NCI-H1694 (cell line): ENCODE data around the gene YOD1.

Source experiments
- DNase-seq: peaks from one replicate; lab custom pipeline; 2025; lab: John Stamatoyannopoulos, UW

Gene YOD1

GRCh38 chr1:207025146-207025880, 25.7 kb downstream of the YOD1 start:
- no peak for DNase-seq

DNA sequence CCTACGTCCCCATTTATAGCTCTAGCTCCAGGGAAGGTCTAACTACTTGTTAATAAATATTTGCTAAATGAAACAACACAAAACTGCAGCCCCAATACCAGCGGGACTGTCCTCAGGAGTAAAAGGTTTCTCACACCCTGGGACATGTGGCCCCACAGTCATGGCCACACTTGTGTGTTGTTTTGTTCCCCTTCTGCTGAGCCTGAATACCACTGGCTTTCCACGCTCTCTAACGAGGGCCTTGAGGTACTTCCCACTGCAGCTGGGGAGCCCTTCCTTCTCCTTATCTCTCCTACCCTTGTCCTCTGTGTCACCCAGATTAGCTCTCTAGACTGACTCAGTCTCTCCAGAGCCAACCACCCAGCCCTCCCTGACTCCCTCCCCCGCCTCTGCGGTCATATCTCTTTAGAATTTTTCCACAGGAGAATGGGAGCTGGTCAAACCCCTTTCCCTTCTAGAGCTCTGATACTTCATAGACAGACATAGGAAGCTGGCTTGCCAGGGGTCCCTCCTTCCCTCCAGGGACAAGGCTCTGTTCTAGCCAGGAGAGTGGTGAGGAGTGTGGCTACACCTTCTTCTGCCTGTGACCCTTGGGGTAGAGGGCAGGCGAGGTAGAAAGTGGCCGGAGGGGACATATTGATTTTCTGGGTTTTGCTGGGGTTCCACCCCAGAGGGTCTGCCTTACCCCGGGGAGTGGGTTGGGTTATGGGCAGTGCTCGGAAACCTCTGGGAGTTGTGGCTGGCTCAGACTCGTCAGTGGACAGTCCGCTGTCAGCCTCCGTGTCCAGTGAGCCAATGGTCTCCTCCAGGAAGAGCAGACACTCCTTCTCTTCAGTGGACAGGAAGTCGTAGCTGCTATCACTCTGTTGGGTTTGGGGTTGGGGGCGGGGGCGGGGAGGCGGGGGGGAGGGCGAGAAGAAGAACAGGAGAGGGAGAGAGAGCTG, 26.5 kb downstream of the YOD1 start:
- DNase-seq: no peak

DNA sequence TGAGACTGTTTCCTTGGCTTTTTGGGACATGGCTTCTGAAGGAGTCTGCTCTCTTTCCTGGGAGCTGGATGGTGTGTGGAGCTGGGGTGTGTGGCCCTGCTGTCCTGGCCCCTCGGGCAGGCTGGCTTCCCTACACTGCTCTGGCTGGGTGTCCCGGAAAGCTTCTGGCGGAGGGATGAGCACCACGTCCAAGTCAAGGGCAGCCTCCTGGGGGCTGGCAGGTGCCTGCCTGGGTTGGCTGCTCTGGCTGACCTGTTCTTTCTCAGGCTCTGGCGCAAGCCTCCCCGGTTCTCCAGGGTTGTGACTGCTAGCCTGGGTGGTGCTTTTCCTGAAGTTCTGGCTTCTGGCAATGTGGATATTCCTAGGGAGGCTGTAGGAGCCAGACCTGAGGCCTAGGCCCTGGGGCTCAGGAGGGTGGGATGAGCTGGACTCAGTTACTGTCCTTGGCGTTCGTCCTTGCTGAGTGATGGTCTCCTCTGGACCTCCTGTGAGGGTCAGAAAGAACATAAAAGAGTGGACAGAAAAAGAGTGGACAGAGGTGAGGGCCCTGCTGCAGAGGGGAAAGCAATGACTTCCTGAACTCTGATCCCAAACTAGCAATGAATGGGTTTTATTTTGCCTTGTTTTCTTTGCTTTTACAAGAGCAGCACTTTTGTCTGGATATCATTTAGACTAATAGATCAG, 27.9 kb downstream of the YOD1 start:
- no peak for DNase-seq

GRCh38 chr1:207021876-207022596, 29.0 kb downstream of the YOD1 start:
- no peak for DNase-seq

- DNase-seq: no peak
Observed at GRCh38 chr1:207021139-207021861, 29.7 kb downstream of the YOD1 start.

GRCh38 chr1:207020709-207021107, 30.3 kb downstream of the YOD1 start:
- DNase-seq: no peak

DNA sequence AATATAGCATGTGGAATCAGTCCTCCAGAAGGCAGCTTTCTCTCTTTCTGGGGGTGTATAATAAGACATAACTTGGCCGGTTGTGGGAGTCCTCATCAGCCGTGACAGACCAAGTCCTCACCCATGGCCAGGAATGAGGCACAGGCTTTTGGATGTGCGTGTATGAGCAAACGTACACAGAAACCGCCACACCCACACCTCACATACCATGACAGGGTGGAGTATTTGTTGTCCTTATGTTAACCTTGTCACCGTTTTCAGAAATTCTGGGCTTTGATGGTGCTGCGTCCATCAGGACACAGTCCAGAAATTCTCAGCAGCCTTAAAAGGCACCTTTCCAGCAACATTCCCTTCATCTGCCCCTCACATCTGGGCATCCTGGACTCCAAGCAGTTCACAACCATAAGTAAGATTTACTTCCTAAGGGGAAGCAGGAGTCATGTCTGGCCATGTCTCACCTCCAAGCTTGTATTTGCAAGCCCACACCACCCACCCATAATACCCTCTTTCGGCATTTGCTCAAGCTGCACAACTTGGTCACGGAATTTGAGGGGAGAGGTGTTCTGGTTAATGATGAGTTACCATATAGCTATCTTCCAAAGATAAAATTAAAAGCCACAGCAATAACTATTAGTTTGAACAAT, 30.8 kb downstream of the YOD1 start:
- DNase-seq: no peak

DNA sequence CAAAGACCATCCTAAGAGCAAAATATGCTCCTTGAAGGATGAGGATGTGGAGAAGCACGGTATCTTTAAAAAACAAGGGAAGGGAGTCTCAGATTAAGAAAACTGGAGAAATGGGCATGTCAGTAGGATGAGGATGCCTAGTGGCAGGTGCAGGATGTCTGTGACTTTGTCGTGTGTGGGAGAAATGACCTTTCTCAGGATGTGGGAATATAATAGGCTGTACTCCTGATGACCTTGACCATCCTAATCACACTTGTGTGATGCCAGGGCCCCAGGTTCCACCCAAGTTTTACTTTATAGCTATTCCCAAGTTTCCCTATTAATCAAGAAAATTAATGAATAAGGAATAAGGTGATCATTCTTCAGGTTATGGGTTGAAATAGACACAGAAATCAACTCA, 31.3 kb downstream of the YOD1 start:
- no peak for DNase-seq

- DNase-seq: no peak
Observed at GRCh38 chr1:207019161-207019560, 31.8 kb downstream of the YOD1 start.

DNA sequence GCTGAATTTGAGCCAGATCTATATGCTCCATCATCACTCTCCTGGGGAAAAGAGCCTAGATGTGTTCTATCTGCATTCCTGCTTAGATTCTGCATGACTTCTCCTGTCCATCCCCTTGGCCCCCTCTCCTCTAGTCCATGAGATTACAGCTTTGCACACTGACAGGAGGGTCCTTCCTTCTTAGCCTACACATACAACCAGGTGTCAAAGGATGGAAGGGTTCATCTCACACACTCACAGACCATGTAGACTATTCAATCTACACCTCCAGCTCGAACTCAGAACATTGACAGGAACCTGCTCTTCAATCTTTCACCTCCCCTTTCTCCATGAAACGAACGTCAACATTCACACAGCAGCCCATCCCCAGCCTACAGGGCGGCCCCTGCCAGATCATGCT, 32.3 kb downstream of the YOD1 start:
- no peak for DNase-seq

DNA sequence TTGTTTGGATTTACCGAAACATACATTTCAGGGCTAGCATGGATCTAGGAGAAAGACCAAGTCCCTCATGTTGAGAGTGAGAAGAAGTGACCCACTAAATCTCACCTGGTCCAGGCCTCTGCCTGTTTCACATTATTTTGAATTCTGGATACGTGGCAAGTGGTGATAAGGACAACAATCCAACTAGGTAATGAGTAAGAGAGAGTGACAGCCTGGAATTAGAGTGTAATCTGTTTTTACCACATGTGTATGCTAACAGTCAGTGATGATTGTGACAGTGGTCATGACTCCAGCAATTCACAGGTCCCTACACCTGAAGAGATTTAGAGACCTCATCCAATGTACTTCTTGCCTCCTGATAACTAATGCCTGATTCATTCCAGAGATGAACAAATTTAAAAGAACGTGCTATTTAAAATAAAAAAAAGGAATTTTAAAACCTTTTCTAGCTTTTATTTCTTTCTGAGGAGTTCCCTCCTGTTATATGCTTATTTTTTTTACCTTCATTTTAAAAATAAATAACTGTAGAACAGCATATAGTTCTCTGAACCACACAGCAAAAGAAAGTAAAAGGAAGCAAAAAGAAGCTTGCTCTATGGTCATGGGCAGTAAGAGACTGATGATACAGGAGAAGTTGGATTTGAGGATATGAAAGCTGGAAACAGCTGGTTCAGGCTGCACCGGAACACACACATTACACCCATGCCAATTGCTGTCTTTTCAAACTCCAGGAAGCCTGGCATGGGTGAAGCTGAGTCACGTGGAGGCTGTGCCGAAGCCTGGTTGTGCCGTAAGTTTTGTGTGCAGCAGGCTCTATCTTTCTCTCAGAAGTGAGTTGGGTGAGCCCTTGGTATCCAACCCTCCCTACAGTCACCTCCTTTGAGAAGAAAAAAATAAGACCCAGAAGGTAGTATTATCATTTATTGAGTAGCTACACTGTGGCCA, 33.1 kb downstream of the YOD1 start:
- DNase-seq: no peak

DNA sequence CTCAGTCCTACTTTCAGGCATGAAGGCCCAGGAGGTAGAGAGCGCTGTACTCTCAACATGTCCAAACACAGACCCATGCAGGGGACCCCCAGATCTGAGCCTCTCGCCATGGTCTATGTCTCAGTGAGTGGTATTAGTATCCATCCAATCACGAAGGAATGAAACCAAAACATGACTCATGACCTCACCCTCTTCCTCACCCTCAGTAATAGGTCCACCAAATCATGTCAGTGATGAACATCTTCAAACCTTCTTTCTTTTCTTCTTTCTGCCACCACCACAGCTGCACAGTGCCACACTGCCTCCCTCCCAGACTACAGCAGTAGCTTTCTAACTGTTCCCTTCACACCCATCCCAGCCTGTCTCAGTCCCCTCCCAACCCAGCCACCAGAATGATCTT, 35.2 kb downstream of the YOD1 start:
- no peak for DNase-seq

- no peak for DNase-seq
Observed at GRCh38 chr1:207014728-207015127, 36.3 kb downstream of the YOD1 start.

- DNase-seq: no peak
Observed at GRCh38 chr1:207013321-207014085, 37.5 kb downstream of the YOD1 start.

- DNase-seq: no peak
Observed at GRCh38 chr1:207010726-207011125, 40.3 kb downstream of the YOD1 start.

DNA sequence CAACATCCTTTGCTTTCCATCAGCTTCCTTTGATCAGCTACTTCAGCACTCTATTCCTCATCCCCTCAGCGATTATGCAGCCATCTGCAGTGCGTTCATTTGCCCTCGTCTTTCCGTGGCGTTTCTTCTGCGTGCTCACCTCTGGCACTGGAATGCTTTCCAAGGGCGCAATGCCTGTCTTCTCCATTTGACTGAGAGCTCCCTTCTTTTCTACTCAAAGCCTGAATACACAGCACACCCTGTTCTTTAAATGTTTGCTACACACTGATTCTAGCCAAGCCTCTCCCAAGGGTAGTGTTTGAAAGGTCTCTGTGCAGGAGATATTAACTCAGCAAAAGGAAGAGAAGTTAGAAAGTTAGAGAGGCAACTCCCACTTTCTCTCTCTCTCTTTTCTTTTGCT, 41.1 kb downstream of the YOD1 start:
- no peak for DNase-seq

DNA sequence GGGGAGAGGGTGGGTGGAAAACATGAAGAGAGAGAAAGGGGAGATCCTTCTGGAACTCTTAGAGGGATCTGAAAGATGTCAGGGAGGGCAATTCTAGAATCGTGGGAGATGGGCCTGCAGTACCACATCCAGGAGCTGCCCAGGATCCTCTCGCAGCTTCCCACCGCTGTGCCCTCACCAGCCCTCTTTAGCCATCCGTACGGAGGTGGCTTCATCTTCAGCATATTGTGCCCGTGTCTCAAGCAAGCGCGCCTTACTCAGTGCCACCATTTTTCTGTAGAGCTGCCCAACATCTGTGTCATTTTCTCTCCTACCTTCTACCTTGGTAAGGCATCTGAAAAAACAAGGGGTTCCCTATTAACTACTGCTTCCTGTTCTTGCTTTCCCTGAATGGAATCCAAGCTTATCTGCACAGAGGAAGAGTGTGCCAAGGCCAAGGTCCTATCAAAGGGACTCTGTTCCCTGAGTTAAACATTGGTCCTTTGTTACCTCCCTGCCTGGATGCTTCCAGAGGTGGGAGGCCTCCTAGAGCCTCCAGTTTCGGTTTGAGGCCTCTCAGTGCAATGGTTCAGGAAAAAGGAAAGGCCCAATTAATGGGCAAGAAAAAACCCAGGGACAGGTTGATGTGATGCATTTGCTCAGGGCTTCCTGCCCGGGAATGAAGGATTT, 41.7 kb downstream of the YOD1 start:
- no peak for DNase-seq

GRCh38 chr1:207007352-207008033, 43.5 kb downstream of the YOD1 start:
- no peak for DNase-seq
